ENCODE data around the gene AOPEP. TPM values are rescaled to one million over a fixed set of nuclear protein-coding genes. Genes with fewer than 3 reads are reported as not detected.

Gene AOPEP
- polyA plus RNA-seq, 2 of the 4 experiments (the other 2 are of a cell fraction), result 226 to 266 TPM

DNA sequence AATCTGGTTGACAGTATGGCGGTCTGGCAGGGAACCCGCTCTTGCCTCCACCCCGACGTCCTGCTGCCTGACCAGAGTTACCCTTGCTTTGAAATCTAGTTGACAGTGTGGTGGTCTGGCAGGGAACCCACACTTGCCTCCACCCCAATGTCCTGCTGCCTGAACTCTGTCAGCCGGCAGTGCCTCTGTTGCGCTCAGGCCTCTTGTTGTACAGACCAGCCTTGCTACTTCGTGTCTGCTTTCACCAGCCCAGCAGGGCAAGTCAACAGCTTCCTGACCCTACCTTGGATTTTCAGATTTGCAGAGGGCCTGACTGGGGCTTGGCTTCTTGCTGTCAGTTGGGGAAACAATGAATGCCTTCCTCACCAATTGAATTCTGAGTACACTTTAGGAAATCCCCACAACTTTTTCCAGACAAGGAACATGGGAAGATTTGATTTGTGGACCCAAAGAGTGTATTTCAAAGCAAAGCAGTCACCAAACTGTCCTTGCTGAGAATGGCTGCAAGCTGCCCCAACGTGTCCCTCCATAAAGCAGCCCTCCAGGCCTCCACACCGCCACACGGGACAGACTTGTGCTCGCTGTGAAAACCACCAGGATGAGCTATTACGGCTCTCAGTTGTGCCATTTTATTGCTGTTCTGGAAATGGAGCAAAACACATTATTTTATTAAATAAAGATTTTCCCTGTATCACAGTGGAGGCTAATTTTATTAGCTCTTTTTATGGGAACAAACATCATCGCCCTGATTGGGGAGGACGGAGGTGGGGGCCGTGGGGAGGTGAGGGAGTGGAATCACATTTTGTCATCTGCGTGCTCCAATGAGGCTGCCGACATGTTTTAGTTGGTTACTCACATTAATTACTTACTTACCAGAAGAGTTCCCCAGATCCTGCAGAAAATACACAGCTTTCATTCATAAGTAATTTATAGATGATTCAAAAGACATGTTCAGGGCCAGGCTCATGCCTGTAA, 189.3 kb downstream of the AOPEP start (continued):
- TF ChIP-seq JUNB (IDR thresholded peaks at IDR 0.05) (no peak), SMC3 (IDR thresholded peaks at IDR 0.05) (no peak)
- TF ChIP-seq, protein P1, sequence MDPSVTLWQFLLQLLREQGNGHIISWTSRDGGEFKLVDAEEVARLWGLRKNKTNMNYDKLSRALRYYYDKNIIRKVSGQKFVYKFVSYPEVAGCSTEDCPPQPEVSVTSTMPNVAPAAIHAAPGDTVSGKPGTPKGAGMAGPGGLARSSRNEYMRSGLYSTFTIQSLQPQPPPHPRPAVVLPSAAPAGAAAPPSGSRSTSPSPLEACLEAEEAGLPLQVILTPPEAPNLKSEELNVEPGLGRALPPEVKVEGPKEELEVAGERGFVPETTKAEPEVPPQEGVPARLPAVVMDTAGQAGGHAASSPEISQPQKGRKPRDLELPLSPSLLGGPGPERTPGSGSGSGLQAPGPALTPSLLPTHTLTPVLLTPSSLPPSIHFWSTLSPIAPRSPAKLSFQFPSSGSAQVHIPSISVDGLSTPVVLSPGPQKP (IDR thresholded peaks at IDR 0.05; ENCODE audit: low read depth, low read length), result no peak

DNA sequence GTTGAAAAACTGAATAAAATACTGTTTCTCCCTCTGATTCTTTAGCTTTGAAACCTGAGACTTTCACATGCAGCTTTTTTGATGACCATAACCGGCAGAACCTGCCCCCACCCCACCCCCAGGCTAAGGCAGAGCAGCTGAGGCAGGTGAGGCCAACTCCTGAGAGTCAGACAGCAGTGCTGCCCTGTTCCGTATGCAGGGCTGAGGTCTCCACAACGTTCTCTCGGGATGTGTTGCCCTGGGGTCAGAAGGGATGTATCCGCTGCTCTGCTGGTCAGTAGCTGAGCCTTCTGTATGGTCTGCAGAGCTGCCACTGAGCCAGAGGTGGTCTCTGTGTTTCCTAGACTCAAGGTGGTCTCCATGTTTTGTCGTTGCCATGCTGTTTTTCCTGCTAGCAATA, 190.5 kb downstream of the AOPEP start:
- no peak overlapping the region for H3K4me2 ChIP-seq
- no peak for FAIRE-seq
- WGBS (ENCODE audit: missing lambda C conversion rate), result 70% methylated on average over 5 of the region's 6 CpGs
- ChIA-PET POLR2A (no interaction called here), CTCF (interaction anchor here (1.0 to 10.0 kb wide), 10 partner anchors 16 to 235 kb away, joined by 3 to 64 read pairs (median 4); no protein-coding TSS in a partner anchor)
- no peak overlapping the region for H3K4me3 ChIP-seq
- peaks cover 95% of the 10 kb centered on the region for H3K4me1 ChIP-seq
- no peaks in the 10 kb centered on the region for H3K9me3 ChIP-seq
- no peak for TF ChIP-seq EP300 (IDR thresholded peaks at IDR 0.05)
- TF ChIP-seq EHF (CRISPR knock-in tag; IDR thresholded peaks at IDR 0.05), result 0 out of 2 replicates have a peak, but pooled peaks have one; percentile 59
- TF ChIP-seq, protein P2, sequence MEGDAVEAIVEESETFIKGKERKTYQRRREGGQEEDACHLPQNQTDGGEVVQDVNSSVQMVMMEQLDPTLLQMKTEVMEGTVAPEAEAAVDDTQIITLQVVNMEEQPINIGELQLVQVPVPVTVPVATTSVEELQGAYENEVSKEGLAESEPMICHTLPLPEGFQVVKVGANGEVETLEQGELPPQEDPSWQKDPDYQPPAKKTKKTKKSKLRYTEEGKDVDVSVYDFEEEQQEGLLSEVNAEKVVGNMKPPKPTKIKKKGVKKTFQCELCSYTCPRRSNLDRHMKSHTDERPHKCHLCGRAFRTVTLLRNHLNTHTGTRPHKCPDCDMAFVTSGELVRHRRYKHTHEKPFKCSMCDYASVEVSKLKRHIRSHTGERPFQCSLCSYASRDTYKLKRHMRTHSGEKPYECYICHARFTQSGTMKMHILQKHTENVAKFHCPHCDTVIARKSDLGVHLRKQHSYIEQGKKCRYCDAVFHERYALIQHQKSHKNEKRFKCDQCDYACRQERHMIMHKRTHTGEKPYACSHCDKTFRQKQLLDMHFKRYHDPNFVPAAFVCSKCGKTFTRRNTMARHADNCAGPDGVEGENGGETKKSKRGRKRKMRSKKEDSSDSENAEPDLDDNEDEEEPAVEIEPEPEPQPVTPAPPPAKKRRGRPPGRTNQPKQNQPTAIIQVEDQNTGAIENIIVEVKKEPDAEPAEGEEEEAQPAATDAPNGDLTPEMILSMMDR (IDR thresholded peaks at IDR 0.05), result no peak
- TF ChIP-seq SREBF2 (IDR thresholded peaks at IDR 0.05), result no peak
- TF ChIP-seq MAZ (IDR thresholded peaks at IDR 0.05; ENCODE audit: borderline replicate concordance, low read depth, low read length), result no peak
- 0 out of 2 replicates have a peak, but pooled peaks have one; percentile 52 for TF ChIP-seq HOXB13 (CRISPR knock-in tag; IDR thresholded peaks at IDR 0.05; ENCODE audit: low read depth)
- TF ChIP-seq HOXA7 (CRISPR knock-in tag; IDR thresholded peaks at IDR 0.05), result no peak
- no peak for ATAC-seq
- peak overlapping the region; percentile 97 to 99 for H3K27ac ChIP-seq
- DNase-seq (ENCODE audit: low read depth in 1 of 2, low spot score in 1 of 2), result no peak

DNA sequence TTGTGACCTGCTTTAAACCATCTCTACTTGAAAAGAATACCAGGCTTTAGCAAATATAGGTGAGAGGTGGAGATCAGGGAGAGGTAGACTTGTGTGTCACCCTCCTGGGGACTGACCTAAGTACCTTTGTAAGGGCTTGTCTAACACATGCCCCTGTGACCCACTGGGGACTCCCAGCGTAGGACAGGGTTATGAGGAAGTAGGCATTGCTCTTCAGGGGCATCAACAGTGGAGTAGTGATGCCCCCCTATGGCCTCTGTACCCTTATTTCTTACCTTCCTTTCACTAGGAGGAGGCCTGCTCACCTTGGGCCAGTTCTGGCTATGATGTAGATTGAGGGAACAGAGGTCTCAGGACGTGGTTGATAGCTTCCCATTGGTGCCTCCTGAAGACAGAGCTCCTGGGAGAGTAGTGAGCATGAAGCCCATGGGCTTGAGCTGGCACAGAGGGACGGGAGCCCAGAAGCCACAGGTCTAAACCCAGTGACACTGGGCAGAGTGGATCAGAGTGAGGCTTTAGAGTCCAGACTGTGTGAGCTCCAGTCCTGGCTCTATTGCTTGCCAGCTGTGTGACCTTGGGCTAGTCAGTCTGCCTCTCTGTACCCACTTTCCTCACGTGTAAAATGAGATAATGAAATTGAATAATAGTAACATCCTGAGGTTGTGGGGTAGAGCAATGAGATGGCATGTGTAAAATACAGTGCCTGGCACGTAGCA, 191.7 kb downstream of the AOPEP start:
- 63% methylated on average over 5 of the region's 5 CpGs for WGBS (ENCODE audit: missing lambda C conversion rate)
- H3K4me3 ChIP-seq, result no peak overlapping the region
- no peak for FAIRE-seq
- no peak for TF ChIP-seq ZSCAN20 (CRISPR knock-in tag; IDR thresholded peaks at IDR 0.05)
- no peak for TF ChIP-seq GATA3 (IDR thresholded peaks at IDR 0.05; ENCODE audit: borderline replicate concordance)
- TF ChIP-seq NPAS2 (CRISPR knock-in tag; IDR thresholded peaks at IDR 0.05; ENCODE audit: borderline replicate concordance), result no peak
- TF ChIP-seq SMC3 (IDR thresholded peaks at IDR 0.05), result peak; percentile 27; the same call in 1 of the 3 replicates
- TF ChIP-seq, protein P3, sequence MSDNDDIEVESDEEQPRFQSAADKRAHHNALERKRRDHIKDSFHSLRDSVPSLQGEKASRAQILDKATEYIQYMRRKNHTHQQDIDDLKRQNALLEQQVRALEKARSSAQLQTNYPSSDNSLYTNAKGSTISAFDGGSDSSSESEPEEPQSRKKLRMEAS (IDR thresholded peaks at IDR 0.05), result peak; percentile 31; the same call in 1 of the 2 replicates
- peak; percentile 16 for TF ChIP-seq ZFP36 (IDR thresholded peaks at IDR 0.05; ENCODE audit: borderline replicate concordance, partially characterized antibody)
- no peak for TF ChIP-seq POLR2A (IDR thresholded peaks at IDR 0.05; ENCODE audit: low read length)
- TF ChIP-seq HOXB13 (CRISPR knock-in tag; IDR thresholded peaks at IDR 0.05; ENCODE audit: low read depth), result peak; percentile 11; the same call in 1 of the 2 replicates
- TF ChIP-seq, protein P2 (IDR thresholded peaks at IDR 0.05), result 0 out of 3 replicates have a peak, but pooled peaks have one; percentile 8
- TF ChIP-seq TFCP2L1 (CRISPR knock-in tag; IDR thresholded peaks at IDR 0.05), result no peak
- no peak for TF ChIP-seq NR3C1 (IDR thresholded peaks at IDR 0.05)
- no peak for TF ChIP-seq MAZ (IDR thresholded peaks at IDR 0.05; ENCODE audit: borderline replicate concordance, low read depth, low read length)
- peak; percentile 33 to 57 for TF ChIP-seq RAD21 (conservative IDR thresholded peaks at IDR 0.05 in 1 of 2, IDR thresholded peaks at IDR 0.05 in 1 of 2)
- ChIA-PET POLR2A (interaction anchor here (0.7 kb wide), 1 partner anchor 135 kb away, joined by 3 read pairs; no protein-coding TSS in a partner anchor), CTCF (interaction anchor here (1.0 to 10.0 kb wide), 11 partner anchors 15 to 237 kb away, joined by 3 to 64 read pairs (median 4); no protein-coding TSS in a partner anchor)
- peak in 1 of 2 experiments; percentile 69 for DNase-seq (ENCODE audit: low read depth in 1 of 2, low spot score in 1 of 2)
- H3K9me3 ChIP-seq, result no peaks in the 10 kb centered on the region
- H3K27ac ChIP-seq, result peak overlapping the region; percentile 97 to 99
- H3K4me2 ChIP-seq, result peak overlapping the region; percentile 84
- no peak for ATAC-seq
- peaks cover 98% of the 10 kb centered on the region for H3K4me1 ChIP-seq
